Measurements from ENCODE around the gene SKI.

- TF ChIP-seq CTCF (IDR thresholded peaks at IDR 0.05), result no peak
- no peak for TF ChIP-seq POLR2A (IDR thresholded peaks at IDR 0.05)
These were observed 27.1 kb upstream of the SKI start for GRCh38 chr1:2201062-2201461.

Measured in upper lobe of left lung (tissue), 4 donors.